Duodenal mucosa (tissue), 2 donors: ENCODE results near the gene LINC01488.

ENCODE experiments used
- H3K27ac ChIP-seq: one replicate; pipeline ENCODE4 v1.7.0; 2013; ENCODE audit warnings: low read depth, low read length
- H3K27me3 ChIP-seq, 2 donors: one replicate each; pipeline ENCODE4 v1.7.0; 2013; ENCODE audit warnings: low read length in 2 of 2, control low read depth in 1 of 2; ENCODE audit not compliant: insufficient read depth in 2 of 2, control insufficient read depth in 1 of 2
- H3K36me3 ChIP-seq, 2 donors: one replicate each; pipeline ENCODE4 v1.7.0; 2013; ENCODE audit warnings: low read length in 2 of 2, control low read depth in 1 of 2; ENCODE audit not compliant: insufficient read depth in 2 of 2, control insufficient read depth in 1 of 2
- H3K4me1 ChIP-seq, 2 donors: one replicate each; pipeline ENCODE4 v1.7.0; 2013; ENCODE audit warnings: low read length in 2 of 2, control low read depth in 1 of 2; ENCODE audit not compliant: insufficient read depth in 2 of 2, control insufficient read depth in 1 of 2
- H3K4me3 ChIP-seq, 2 donors: one replicate each; pipeline ENCODE4 v1.7.0; 2013; ENCODE audit warnings: low read length in 2 of 2, low read depth in 1 of 2
- H3K9ac ChIP-seq, 2 donors: one replicate each; pipeline ENCODE4 v1.7.0; 2013; ENCODE audit warnings: low read length in 2 of 2, low read depth in 1 of 2
- H3K9me3 ChIP-seq, 2 donors: one replicate each; pipeline ENCODE4 v1.7.0; 2013; ENCODE audit warnings: low read length in 2 of 2, control low read depth in 1 of 2; ENCODE audit not compliant: control insufficient read depth in 1 of 2

Gene LINC01488

GRCh38 chr11:69530278-69531070 is 49.0 kb downstream of the LINC01488 start:
- no peaks in the 10 kb centered on the region for H3K27me3 ChIP-seq
- H3K4me3 ChIP-seq: no peak overlapping the region
- no peaks in the 10 kb centered on the region for H3K9me3 ChIP-seq
- no peak overlapping the region for H3K27ac ChIP-seq
- H3K36me3 ChIP-seq: no peaks in the 10 kb centered on the region
- no peak overlapping the region for H3K9ac ChIP-seq
- H3K4me1 ChIP-seq: peaks cover 0 to 5% of the 10 kb centered on the region in 2 donors

GRCh38 chr11:69531071-69531716 is 49.7 kb downstream of the LINC01488 start:
- Histone ChIP-seq H3K4me3 (no peak overlapping the region), H3K36me3 (no peaks in the 10 kb centered on the region), H3K9me3 (no peaks in the 10 kb centered on the region), H3K27me3 (no peaks in the 10 kb centered on the region), H3K4me1 (peaks cover 0 to 5% of the 10 kb centered on the region in 2 donors), H3K9ac (no peak overlapping the region), H3K27ac (no peak overlapping the region)

GRCh38 chr11:69531717-69532088 is 50.2 kb downstream of the LINC01488 start:
- Histone ChIP-seq H3K4me1 (peaks cover 0 to 5% of the 10 kb centered on the region in 2 donors), H3K27ac (no peak overlapping the region), H3K36me3 (no peaks in the 10 kb centered on the region), H3K9me3 (no peaks in the 10 kb centered on the region), H3K27me3 (no peaks in the 10 kb centered on the region), H3K4me3 (no peak overlapping the region), H3K9ac (no peak overlapping the region)

GRCh38 chr11:69533296-69534165 is 52.1 kb downstream of the LINC01488 start:
- Histone ChIP-seq H3K9ac (no peak overlapping the region), H3K27ac (no peak overlapping the region), H3K36me3 (no peaks in the 10 kb centered on the region), H3K27me3 (no peaks in the 10 kb centered on the region), H3K9me3 (no peaks in the 10 kb centered on the region), H3K4me3 (no peak overlapping the region), H3K4me1 (peaks cover 0 to 5% of the 10 kb centered on the region in 2 donors)

GRCh38 chr11:69534166-69534530 is 52.7 kb downstream of the LINC01488 start:
- Histone ChIP-seq H3K4me1 (peaks cover 0 to 6% of the 10 kb centered on the region in 2 donors), H3K4me3 (no peak overlapping the region), H3K9me3 (no peaks in the 10 kb centered on the region), H3K9ac (no peak overlapping the region), H3K27ac (no peak overlapping the region), H3K27me3 (no peaks in the 10 kb centered on the region), H3K36me3 (no peaks in the 10 kb centered on the region)

GRCh38 chr11:69535908-69536307 is 54.4 kb downstream of the LINC01488 start:
- Histone ChIP-seq H3K4me3 (no peak overlapping the region), H3K4me1 (peaks cover 5 to 9% of the 10 kb centered on the region in 2 donors), H3K27me3 (no peaks in the 10 kb centered on the region), H3K36me3 (no peaks in the 10 kb centered on the region), H3K9ac (no peak overlapping the region), H3K9me3 (no peaks in the 10 kb centered on the region), H3K27ac (no peak overlapping the region)

GRCh38 chr11:69536406-69536805 is 54.9 kb downstream of the LINC01488 start:
- no peak overlapping the region for H3K27ac ChIP-seq
- no peak overlapping the region for H3K9ac ChIP-seq
- H3K27me3 ChIP-seq: no peaks in the 10 kb centered on the region
- peaks cover 6 to 9% of the 10 kb centered on the region in 2 donors for H3K4me1 ChIP-seq
- H3K4me3 ChIP-seq: no peak overlapping the region
- H3K36me3 ChIP-seq: no peaks in the 10 kb centered on the region
- no peaks in the 10 kb centered on the region for H3K9me3 ChIP-seq

GRCh38 chr11:69537126-69537525 is 55.7 kb downstream of the LINC01488 start:
- Histone ChIP-seq H3K4me3 (no peak overlapping the region), H3K27me3 (no peaks in the 10 kb centered on the region), H3K9me3 (no peaks in the 10 kb centered on the region), H3K4me1 (peaks cover 6 to 9% of the 10 kb centered on the region in 2 donors), H3K27ac (no peak overlapping the region), H3K9ac (no peak overlapping the region), H3K36me3 (no peaks in the 10 kb centered on the region)

- H3K4me3 ChIP-seq: no peak overlapping the region
- H3K4me1 ChIP-seq: peaks cover 6 to 9% of the 10 kb centered on the region in 2 donors
- no peak overlapping the region for H3K27ac ChIP-seq
Observed at GRCh38 chr11:69537855-69538640, 56.6 kb downstream of the LINC01488 start.

More at GRCh38 chr11:69537855-69538640, 56.6 kb downstream of the LINC01488 start:
- Histone ChIP-seq H3K9me3 (no peaks in the 10 kb centered on the region), H3K27me3 (no peaks in the 10 kb centered on the region), H3K9ac (no peak overlapping the region), H3K36me3 (no peaks in the 10 kb centered on the region)
